ENCODE measurements around the gene CNTN6.

DNA sequence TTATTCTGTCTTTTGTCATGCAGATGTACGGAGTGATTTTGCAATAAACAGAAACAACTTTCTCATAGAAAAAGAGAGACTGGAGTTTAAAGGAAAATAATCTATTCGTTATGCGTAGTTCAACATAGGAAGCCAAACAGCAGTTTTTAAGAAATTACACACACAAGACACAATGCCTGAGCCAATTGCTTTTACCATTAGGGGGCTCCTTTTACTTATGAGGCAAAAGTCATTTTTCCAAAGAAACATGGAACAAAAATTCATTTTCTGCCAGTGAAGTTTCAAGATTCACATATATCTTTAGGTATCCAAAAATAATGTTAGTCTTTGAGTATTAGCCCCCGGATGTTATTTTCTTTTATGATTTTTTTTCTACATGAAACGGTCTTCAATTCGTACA lies 10.7 kb downstream of the CNTN6 start:
- TF ChIP-seq, protein P1, sequence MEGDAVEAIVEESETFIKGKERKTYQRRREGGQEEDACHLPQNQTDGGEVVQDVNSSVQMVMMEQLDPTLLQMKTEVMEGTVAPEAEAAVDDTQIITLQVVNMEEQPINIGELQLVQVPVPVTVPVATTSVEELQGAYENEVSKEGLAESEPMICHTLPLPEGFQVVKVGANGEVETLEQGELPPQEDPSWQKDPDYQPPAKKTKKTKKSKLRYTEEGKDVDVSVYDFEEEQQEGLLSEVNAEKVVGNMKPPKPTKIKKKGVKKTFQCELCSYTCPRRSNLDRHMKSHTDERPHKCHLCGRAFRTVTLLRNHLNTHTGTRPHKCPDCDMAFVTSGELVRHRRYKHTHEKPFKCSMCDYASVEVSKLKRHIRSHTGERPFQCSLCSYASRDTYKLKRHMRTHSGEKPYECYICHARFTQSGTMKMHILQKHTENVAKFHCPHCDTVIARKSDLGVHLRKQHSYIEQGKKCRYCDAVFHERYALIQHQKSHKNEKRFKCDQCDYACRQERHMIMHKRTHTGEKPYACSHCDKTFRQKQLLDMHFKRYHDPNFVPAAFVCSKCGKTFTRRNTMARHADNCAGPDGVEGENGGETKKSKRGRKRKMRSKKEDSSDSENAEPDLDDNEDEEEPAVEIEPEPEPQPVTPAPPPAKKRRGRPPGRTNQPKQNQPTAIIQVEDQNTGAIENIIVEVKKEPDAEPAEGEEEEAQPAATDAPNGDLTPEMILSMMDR (IDR thresholded peaks at IDR 0.05), result no peak
- TF ChIP-seq POLR2AphosphoS5 (IDR thresholded peaks at IDR 0.05) (no peak), POLR2A (IDR thresholded peaks at IDR 0.05) (no peak)
